Body of pancreas (tissue), 4 donors: ENCODE data around the gene SLC17A1. TPM values are rescaled to one million over a fixed set of nuclear protein-coding genes. Genes with fewer than 3 reads are reported as not detected.

ENCODE experiments used
- ATAC-seq: fragments of 150-250 bp; one replicate; pipeline ENCODE4 v1.9.1; 2016
- DNase-seq, 4 donors: peaks; one replicate each; pipeline ENCODE4 v3.0.0-alpha.2; 2019
- H3K27ac ChIP-seq, 4 donors: fragments of 200-600 bp; sonication (generic); 1 replicate in 3 of 4; 2 replicates in 1 of 4; pipeline versions ENCODE4 v1.5.1 to v1.6.1; 2016 to 2019; ENCODE audit warnings: mild to moderate bottlenecking in 1 of 4, mixed read lengths in 1 of 4, moderate library complexity in 1 of 4
- H3K27me3 ChIP-seq, 2 donors: fragments of 200-600 bp; sonication (generic); one replicate each; pipeline ENCODE4 v1.6.0; 2016; ENCODE audit warnings: mild to moderate bottlenecking in 1 of 2
- H3K36me3 ChIP-seq, 2 donors: fragments of 200-600 bp; sonication (generic); replicated peaks in 1 of 2; 2 replicates each; pipeline ENCODE4 v1.5.1; 2016; ENCODE audit warnings: low read depth in 2 of 2; ENCODE audit not compliant: insufficient read depth in 1 of 2
- H3K4me1 ChIP-seq: fragments of 200-600 bp; sonication (generic); one replicate; pipeline ENCODE4 v1.6.0; 2016
- H3K4me3 ChIP-seq, 2 donors: fragments of 200-600 bp; sonication (generic); 1 replicate in 1 of 2; 2 replicates in 1 of 2; pipeline ENCODE4 v1.5.1; 2016 to 2019
- H3K9me3 ChIP-seq, 3 donors: fragments of 200-600 bp; sonication (generic); 1 replicate in 2 of 3; 2 replicates in 1 of 3; pipeline ENCODE4 v1.5.1; 2016
- POLR2A ChIP-seq, 3 donors: fragments of 450-650 bp; IDR thresholded peaks; one replicate each; pipeline ENCODE4 v1.6.1; 2016; ENCODE audit warnings: antibody characterized with exemption in 3 of 3, mild to moderate bottlenecking in 2 of 3
- WGBS, 2 donors: methylation state at CpG; one replicate each; pipeline ENCODE4 v1.1.5; 2017; 5-methylcytosine and 5-hydroxymethylcytosine counted together
- intact Hi-C: fragments of 100-400 bp; cut with DNase I; formaldehyde crosslinking; loops from one replicate; pipeline ENCODE4 v1.15.1; 2023
- total RNA-seq, 2 donors: library from RNA; depleted of rRNA; stranded (reverse); fragments of >200 nt; gene quantifications; one replicate each; pipeline ENCODE4 v1.1.0, GENCODE V29; 2016
- TF ChIP-seq, protein P1 (sequence below), 7 experiments: fragments of 450-650 bp in 4 of 7; fragments of 200-600 bp in 3 of 7; sonication (generic) in 3 of 7; IDR thresholded peaks; one replicate each; pipeline ENCODE4 v1.5.1; 2016 to 2019; ENCODE audit warnings: antibody characterized with exemption in 7 of 7

Gene SLC17A1
- total RNA-seq, 2 donors from 2014 or later, result not detected

DNA sequence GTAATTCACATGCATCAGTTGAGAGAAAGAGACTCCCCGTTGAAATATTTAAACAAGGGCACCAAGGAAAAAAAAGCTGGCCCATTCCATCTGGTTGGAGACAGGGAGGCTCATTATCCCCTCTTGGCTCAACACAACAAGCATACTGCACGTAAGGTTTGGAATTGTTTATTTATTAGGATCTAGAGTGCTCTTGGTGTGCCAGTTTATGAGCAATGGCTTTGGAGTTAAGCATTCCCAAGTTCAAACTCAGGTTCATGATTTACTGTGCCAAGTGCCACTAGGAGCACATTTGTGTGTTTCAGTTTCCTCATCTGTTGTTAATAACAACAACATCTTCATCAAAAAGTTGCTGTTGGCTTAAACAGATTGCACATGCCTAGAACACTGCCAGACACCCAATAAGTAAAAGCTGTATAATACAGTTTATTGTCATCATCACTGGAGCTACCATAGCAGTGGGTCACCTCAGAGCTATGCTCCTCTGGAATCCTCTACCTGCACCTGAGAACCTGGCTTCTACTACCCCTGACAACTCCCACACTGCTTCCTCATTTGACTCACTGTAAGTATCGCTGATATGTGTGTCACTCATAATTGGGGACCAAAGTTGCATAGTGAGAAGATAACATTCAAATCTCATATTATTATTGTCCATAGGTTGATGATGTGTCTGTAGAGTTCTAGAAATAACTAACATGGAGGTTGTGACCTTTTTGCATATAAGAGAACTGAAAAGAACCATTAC, 36.8 kb upstream of the SLC17A1 start:
- ATAC-seq (no peak), DNase-seq (no peak)
- no peak overlapping the region for H3K4me3 ChIP-seq
- H3K4me1 ChIP-seq, result no peaks in the 10 kb centered on the region
- intact Hi-C loops, result no loop called here
- no peaks in the 10 kb centered on the region for H3K36me3 ChIP-seq
- TF ChIP-seq, protein P1, sequence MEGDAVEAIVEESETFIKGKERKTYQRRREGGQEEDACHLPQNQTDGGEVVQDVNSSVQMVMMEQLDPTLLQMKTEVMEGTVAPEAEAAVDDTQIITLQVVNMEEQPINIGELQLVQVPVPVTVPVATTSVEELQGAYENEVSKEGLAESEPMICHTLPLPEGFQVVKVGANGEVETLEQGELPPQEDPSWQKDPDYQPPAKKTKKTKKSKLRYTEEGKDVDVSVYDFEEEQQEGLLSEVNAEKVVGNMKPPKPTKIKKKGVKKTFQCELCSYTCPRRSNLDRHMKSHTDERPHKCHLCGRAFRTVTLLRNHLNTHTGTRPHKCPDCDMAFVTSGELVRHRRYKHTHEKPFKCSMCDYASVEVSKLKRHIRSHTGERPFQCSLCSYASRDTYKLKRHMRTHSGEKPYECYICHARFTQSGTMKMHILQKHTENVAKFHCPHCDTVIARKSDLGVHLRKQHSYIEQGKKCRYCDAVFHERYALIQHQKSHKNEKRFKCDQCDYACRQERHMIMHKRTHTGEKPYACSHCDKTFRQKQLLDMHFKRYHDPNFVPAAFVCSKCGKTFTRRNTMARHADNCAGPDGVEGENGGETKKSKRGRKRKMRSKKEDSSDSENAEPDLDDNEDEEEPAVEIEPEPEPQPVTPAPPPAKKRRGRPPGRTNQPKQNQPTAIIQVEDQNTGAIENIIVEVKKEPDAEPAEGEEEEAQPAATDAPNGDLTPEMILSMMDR (IDR thresholded peaks at IDR 0.05), result no peak
- TF ChIP-seq POLR2A (IDR thresholded peaks at IDR 0.05), result no peak
- no peaks in the 10 kb centered on the region for H3K27me3 ChIP-seq
- 75 to 78% methylated on average over 3 of the region's 3 CpGs for WGBS, 2 donors
- no peaks in the 10 kb centered on the region for H3K9me3 ChIP-seq
- no peak overlapping the region for H3K27ac ChIP-seq

DNA sequence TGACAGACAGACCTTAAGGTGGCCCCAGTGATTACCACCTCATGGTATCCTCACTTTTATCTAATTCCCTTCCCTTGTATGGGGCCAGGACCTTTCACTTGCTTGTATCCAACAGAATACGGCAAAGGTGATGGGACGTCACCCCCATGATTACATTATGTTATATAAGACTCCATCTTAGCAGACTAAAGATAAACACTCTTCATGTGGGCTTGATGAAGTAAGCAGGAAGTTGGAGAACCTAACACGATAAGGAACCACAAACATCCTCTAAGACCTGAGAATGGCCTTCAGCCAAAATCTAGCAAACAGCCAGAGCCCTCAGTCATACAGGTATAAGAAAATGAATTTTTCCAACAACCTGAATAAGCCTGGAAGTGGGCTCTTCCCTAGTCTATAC, 34.2 kb upstream of the SLC17A1 start:
- DNase-seq, result no peak
- 78 to 93% methylated on average over 3 of the region's 3 CpGs for WGBS, 2 donors
- TF ChIP-seq, protein P1 (IDR thresholded peaks at IDR 0.05), result no peak
- no peak for TF ChIP-seq POLR2A (IDR thresholded peaks at IDR 0.05)

DNA sequence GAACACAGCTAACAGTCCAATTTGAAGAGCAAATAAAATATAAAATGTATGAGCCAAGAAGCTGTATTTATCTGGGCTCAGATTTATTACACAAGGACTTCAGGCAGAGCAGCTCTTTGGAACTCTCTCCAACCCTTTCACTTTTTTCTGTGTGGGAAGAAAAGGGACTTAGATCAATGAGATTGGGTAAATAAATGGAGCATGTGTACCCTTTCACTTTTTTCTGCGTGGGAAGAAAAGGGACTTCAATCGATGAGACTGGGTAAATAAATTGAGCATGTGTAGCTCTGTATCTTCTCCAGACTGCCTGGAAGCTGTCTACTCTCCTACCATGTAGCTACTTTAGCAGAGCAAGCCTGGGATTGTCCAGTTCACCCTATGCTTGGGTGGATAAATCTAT, 31.5 kb upstream of the SLC17A1 start:
- DNase-seq (no peak), ATAC-seq (no peak)
- H3K4me1 ChIP-seq, result no peaks in the 10 kb centered on the region
- no peak overlapping the region for H3K27ac ChIP-seq
- no peak overlapping the region for H3K4me3 ChIP-seq
- intact Hi-C loops, result no loop called here
- H3K9me3 ChIP-seq, result no peaks in the 10 kb centered on the region
- no peaks in the 10 kb centered on the region for H3K27me3 ChIP-seq
- WGBS, 2 donors, result 10 to 11% methylated on average over 2 of the region's 2 CpGs
- H3K36me3 ChIP-seq, result no peaks in the 10 kb centered on the region
- TF ChIP-seq, protein P1 (IDR thresholded peaks at IDR 0.05), result no peak

More for the DNA sequence above, 34.2 kb upstream of the SLC17A1 start:
- no peak for ATAC-seq
- no peak overlapping the region for H3K4me3 ChIP-seq
- no peaks in the 10 kb centered on the region for H3K27me3 ChIP-seq
- H3K36me3 ChIP-seq, result no peaks in the 10 kb centered on the region
- H3K27ac ChIP-seq, result no peak overlapping the region
- intact Hi-C loops, result no loop called here
- H3K4me1 ChIP-seq, result no peaks in the 10 kb centered on the region
- no peaks in the 10 kb centered on the region for H3K9me3 ChIP-seq

DNA sequence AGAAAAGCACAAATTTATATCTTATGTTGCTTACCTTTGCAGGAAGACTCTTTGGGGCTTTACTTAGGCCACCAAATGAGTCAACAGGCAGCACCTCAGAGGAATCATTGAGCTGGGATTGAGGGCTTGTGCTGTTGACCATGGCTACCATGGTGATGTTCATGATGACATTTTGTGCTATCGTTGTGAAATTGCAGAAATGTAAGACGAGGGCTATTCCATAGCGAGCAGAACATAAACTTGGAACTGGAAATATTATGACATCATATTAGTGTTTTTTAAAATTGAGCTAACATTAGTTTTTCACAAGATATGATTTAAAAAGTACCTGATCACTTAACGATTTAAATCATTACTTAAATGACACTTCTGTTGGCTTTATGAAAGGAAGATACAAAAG, 30.3 kb upstream of the SLC17A1 start:
- Histone ChIP-seq H3K27me3 (no peaks in the 10 kb centered on the region), H3K4me3 (no peak overlapping the region), H3K9me3 (no peaks in the 10 kb centered on the region), H3K4me1 (no peaks in the 10 kb centered on the region), H3K36me3 (no peaks in the 10 kb centered on the region), H3K27ac (no peak overlapping the region)
- DNase-seq (no peak), ATAC-seq (no peak)
- no peak for TF ChIP-seq POLR2A (IDR thresholded peaks at IDR 0.05)
- TF ChIP-seq, protein P1 (IDR thresholded peaks at IDR 0.05), result no peak
- 77 to 81% methylated on average over 4 of the region's 4 CpGs for WGBS, 2 donors
- intact Hi-C loops, result no loop called here

DNA sequence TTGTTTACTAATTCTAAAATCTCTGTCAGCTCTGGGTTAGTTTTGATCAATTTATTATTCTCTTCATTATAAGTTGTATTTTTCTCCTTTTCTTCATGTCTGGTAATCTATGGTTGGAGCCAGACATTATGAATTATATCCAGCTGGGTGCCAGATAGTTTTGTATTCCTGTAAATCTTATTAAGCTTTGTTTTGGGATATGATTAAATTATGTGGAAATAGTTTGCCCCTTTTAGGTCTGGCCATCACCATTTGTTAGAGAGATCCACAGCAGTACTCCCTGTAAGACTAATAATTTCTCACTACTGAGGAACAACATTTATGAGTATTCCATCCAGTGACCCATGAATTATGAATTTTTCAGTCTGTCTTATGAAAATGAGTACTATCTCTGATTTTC, 20.9 kb upstream of the SLC17A1 start:
- TF ChIP-seq POLR2A (IDR thresholded peaks at IDR 0.05), result no peak
- TF ChIP-seq, protein P1 (IDR thresholded peaks at IDR 0.05), result no peak

More for the DNA sequence above, 20.9 kb upstream of the SLC17A1 start:
- Histone ChIP-seq H3K36me3 (no peaks in the 10 kb centered on the region), H3K4me1 (no peaks in the 10 kb centered on the region), H3K27me3 (no peaks in the 10 kb centered on the region), H3K9me3 (no peaks in the 10 kb centered on the region), H3K4me3 (no peak overlapping the region), H3K27ac (no peak overlapping the region)
- ATAC-seq (no peak), DNase-seq (no peak)
- intact Hi-C loops, result no loop called here
